ENCODE results near the gene SH3D19. TPM values are rescaled to one million over a fixed set of nuclear protein-coding genes. Genes with fewer than 3 reads are reported as not detected.
A peak's percentile ranks its signal among the peaks of the same experiment; 100 is the strongest.

Gene SH3D19
- 19.3 and 20.4 TPM in 2 replicates for total RNA-seq (2014; rRNA removed; shearing (Covaris generic))
- 7.6 and 9.9 TPM in 2 replicates for polyA plus RNA-seq (2014; cell fraction: nucleus; rRNA removed)

DNA sequence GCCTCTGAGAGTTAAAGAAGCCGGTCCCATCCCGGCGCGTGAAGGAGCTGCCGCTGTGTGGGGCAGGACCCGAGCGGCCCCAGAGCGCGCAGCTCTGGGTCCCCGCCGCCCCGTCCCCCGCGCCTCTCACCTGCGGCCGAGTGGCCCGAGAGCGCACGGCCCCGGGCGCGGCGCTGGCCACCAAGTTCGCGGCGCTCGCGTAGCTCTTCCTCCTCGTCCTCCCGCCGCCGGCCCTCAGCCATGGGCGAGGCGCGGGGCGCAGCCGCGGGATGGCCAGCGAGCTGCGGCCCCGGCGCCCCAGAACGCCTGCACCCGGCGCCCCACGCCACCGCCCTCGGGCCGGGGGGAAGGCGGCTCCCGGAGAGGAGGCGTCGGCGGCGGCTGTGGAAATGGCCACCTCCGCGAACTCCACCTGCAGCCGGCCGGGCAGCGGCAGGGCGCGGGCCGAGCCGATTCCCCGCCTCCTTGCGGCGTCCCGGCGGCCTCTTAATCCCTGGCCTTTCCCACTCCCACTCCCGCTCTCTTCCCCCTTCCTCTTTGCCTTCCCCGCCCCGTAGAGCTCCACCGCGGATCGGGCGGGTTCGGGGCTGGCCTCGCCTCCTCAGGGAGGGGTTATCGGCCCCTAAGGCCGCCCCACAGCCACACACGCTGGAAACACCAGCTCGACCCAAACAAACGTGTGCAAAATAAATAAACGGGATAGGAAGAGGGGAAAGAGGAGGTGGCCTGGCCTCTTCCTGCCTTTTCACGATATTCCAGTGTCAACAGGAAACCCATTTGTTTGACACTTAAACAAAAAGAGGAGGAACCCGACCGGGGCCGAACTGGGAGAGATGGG lies at the start of gene SH3D19:
Gene SH3D19, minus strand, starts transcription at position 495 of the 838 bp plus-strand sequence. Its CDS starts 253 bp downstream, at position 242.
- DNase-seq (ENCODE audit: extremely low read depth, low read depth): peak; percentile 36

DNA sequence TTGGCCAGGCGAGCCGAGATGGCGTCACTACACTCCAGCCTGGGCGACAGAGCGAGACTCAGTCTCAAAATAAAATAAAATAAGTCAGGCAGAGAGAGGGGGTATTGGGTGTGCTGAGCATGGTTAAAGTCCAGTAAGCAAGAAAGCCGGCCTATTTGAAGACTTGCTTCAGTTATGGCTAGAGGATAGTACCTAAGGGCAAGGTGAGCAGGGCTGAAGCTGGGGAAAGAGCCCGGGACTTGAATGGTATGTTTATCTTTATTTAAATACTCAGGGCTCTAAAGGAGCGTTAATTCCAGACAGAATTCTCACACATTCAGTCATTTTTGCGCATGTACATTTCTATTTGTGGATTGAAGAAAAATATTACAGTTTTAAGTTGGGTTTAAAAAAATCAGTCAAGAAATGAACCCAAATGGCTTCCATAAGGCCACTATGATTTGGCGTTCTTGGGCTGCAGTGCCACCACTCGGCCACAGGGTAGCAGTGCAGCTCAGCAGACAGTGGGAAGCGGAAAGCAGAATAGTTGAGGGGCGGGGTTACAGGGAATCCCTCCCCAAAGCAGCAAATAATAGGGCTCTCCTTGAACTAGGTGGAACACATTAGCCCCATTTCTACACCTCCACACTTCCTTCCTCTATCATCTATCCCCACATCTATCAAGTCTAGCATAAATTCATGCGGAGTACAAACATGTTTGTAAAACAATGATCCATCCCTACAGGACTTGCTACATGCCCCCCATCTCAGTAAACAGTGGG lies 37.2 kb upstream of the SH3D19 start:
- DNase-seq (ENCODE audit: extremely low read depth, low read depth): peak; percentile 77

GRCh38 chr4:151361966-151362365 lies 36.6 kb upstream of the SH3D19 start:
- DNase-seq (ENCODE audit: extremely low read depth, low read depth): no peak

DNA sequence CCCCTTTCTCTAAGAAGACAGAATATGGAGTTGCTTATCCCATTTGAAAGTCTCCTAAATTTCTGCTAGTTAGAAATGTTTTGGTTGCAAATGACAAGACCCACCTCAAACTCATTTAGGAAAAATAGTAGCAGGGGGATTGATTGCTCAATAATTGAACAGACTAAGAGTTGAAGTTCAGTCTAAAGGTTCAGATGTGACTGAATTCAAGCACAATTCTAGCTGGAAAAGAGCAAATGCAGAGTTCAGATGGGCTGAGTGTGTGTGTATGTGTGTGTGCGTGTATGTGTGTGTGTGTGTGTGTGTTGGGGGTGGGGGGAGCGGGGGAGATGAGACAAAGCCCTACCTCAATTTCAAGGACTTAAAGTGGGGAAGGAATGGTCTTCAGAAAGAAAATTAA lies 35.7 kb upstream of the SH3D19 start:
- no peak for DNase-seq (ENCODE audit: extremely low read depth, low read depth)

DNA sequence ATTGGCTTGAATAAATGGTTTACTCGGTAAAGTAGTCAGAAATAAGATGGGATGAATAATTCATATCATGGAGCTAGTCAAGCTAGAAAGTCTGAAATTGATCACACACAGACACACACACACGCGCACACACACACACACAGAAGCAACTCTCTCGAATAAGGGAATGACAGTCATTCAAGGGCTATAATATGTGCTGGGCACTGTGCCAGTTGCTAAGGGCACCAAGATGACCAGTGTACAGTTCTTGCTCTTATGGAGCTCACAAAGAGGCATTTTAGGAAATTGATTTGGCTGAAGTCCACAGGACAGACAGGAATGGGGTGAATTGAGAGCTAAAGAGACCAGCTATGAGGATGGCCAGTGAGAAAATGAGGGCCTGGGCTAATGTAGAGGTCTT lies 34.2 kb upstream of the SH3D19 start:
- no peak for DNase-seq (ENCODE audit: extremely low read depth, low read depth)

DNA sequence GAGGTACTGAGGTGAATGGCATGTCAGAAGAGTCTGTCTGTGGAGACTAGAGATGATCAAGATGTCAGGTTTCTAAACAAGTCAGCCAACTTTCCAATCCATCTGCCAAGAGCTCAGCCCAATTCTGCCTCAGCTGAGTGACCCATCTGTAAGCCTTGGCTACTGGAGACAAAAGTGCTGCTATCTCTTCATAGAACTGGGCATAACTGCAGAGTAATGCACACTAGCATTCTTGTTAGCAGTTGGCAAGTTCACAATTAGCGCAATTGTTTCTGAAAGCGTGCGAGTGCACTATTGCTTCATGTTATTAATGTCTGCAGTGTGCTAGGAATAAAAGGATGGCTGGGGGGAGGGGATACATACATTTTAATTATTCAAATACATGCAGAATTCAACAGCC lies 32.9 kb upstream of the SH3D19 start:
- DNase-seq (ENCODE audit: extremely low read depth, low read depth): no peak

- DNase-seq (ENCODE audit: extremely low read depth, low read depth): peak; percentile 4
Observed at GRCh38 chr4:151356510-151356909, 31.1 kb upstream of the SH3D19 start.

DNA sequence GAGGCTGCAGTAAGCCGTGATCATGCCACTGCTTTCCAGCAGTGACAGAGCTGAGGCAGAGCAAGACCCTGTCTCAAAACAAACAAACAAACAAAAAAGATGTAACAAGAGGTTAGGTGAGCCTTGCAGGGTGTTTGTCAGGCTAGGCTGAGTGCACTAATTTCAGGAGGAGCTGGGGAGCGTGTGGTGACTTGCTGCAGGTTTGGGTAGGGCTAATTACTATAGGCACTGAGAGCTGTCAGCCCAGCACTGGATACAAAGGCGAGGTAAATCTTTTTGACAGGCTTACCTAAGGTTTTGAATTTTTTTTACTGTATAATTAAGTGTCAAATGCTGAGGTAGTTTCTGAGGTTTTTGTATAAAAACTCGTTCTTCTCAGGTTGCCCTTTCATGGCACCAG lies 29.8 kb upstream of the SH3D19 start:
- no peak for DNase-seq (ENCODE audit: extremely low read depth, low read depth)

- no peak for DNase-seq (ENCODE audit: extremely low read depth, low read depth)
Observed at GRCh38 chr4:151347490-151348235, 22.3 kb upstream of the SH3D19 start.

- no peak for DNase-seq (ENCODE audit: extremely low read depth, low read depth)
Observed at GRCh38 chr4:151344948-151345347, 19.5 kb upstream of the SH3D19 start.

DNA sequence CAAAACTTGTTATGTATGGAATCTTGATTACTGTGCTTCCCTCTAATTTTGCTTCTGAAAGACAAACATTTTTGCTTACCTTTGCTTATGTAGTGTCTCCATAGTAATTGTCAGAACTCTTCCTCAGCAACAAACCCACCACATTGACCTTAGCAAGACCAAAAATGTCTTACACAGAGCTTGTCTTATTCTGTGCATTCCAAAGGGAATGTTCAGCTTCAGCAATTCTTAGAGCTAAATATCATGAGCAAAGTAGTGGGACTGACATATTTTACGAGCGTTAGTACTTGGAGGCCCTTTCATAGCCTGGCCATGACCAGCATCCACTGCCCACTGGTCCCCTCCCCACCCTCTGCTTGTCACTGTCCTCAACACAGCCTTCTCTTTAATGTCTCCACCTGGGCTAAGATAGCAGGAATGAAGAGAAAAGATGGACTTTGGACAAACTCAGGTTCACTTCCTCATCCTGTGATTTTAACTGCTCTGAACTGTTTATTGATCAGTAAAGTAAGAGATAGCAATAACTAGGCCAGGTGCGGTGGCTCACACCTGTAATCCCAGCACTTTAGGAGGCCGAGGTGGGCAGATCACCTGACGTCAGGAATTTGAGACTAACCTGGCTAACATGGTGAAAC lies 15.5 kb upstream of the SH3D19 start:
- no peak for DNase-seq (ENCODE audit: extremely low read depth, low read depth)

GRCh38 chr4:151339467-151339866 lies 14.1 kb upstream of the SH3D19 start:
- DNase-seq (ENCODE audit: extremely low read depth, low read depth): no peak

DNA sequence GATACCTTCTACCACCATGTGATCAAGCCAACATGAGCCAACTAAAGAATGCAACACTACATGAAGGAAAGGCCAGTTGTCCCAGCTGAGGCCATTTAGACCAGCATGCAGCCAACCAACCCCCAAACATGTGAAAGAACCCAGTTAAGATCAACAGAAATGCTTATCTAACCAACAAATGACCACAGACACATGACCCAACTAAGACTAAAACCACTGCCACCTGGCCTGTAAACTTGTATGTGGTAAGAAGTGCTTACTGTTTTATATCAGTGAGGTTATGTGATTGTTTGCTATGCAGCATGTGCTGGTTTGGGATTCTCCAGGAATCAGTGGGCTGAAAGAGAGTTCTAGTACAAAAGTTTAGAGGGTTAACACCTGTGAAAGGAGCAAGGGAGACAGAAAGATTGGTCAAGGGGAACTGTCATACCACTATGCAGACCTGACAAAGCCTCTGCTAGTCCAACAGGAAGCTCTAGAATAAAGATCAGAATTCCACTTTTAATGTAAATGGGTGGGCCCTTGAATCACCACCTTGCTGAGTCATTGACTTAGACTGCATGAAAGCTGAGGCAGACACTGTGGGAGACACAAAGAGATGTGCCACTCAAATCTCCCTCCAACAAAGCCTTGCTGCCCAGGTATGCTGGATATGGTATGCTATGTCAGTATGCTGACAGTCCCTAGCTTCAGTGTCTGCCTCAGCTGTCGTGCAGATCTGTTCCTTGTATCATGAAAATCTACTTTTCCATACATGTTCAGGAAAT lies 6.1 kb upstream of the SH3D19 start:
- DNase-seq (ENCODE audit: extremely low read depth, low read depth): no peak

GRCh38 chr4:151329217-151330007 lies 4.0 kb upstream of the SH3D19 start:
- DNase-seq (ENCODE audit: extremely low read depth, low read depth): no peak

GRCh38 chr4:151325949-151326246 lies 493 bp upstream of the SH3D19 start:
- DNase-seq (ENCODE audit: extremely low read depth, low read depth): no peak

DNA sequence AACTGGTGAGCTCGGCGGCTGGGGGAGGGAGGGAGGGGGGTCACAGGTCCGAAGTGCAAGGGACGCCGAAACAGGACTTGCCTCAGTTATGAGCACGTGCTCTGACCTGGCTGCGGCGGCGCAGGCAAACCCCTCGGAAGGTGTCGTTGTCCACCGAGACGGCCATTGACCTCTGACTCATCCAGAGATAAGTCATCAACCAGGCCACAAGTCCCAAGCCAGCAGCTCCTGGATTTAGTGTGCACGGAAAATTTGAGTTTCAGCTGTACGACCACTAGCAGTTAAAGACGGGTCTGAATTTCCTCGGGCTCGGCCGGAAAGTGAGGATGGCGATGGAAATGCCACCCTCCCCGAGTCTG lies 674 bp downstream of the SH3D19 start:
- peak; percentile 45 for DNase-seq (ENCODE audit: extremely low read depth, low read depth)

GRCh38 chr4:151324124-151324751 lies 1.2 kb downstream of the SH3D19 start:
- peak; percentile 41 for DNase-seq (ENCODE audit: extremely low read depth, low read depth)

GRCh38 chr4:151323667-151324066 lies 1.7 kb downstream of the SH3D19 start:
- no peak for DNase-seq (ENCODE audit: extremely low read depth, low read depth)

- DNase-seq (ENCODE audit: extremely low read depth, low read depth): no peak
Observed at GRCh38 chr4:151322570-151322969, 2.8 kb downstream of the SH3D19 start.
